K562 (cell line): ENCODE data around the gene PNKD. TPM values are rescaled to one million over a fixed set of nuclear protein-coding genes. Genes with fewer than 3 reads are reported as not detected.
A peak's percentile ranks its signal among the peaks of the same experiment; 100 is the strongest.

ENCODE experiments used
- ATAC-seq: fragments of 200-7000 bp; cut with Tn5 transposase; 3 replicates; pipeline ENCODE4 v1.9.1; 2020; ENCODE audit warnings: moderate library complexity
- BruUV-seq: library from RNA; stranded (reverse); fragments of 400-500 nt; replicated peaks from 2 replicates; lab custom pipeline; 2021; lab: Mats Ljungman, UMichigan
- CTCF ChIA-PET: fragments of 300-600 bp; formaldehyde crosslinking; extraction: SDS; loops from one replicate; lab custom pipeline; 2021; ENCODE audit warnings: low intra/inter-chr PET ratio; lab: Yijun Ruan, JAX
- POLR2A ChIA-PET: fragments of 300-600, 350-650 bp; sonication (Branson Sonifier 250); formaldehyde crosslinking; extraction: SDS; loops from one replicate; lab custom pipeline; 2021; ENCODE audit warnings: antibody characterized with exemption, inconsistent platforms; lab: Yijun Ruan, JAX
- DNase-seq, 4 experiments: peaks; one replicate each; pipeline versions ENCODE4 v3.0.0 to v3.0.0-alpha.2; 2011 to 2018; ENCODE audit warnings: low spot score in 3 of 4, mixed read lengths in 3 of 4; ENCODE audit errors: extremely low read depth in 1 of 4
- FAIRE-seq: peaks from 2 replicates; lab custom pipeline; 2011; peaks lifted over from hg19 to GRCh38; lab: Jason Lieb, UNC
- H2AFZ ChIP-seq: 2 replicates; pipeline ENCODE4 v1.6.0; 2011; ENCODE audit warnings: low read depth, low read length, control low read depth, inconsistent platforms
- H3K27ac ChIP-seq: fragments of 200-600 bp; 3 replicates; pipeline ENCODE4 v1.8.0; 2011; ENCODE audit warnings: low read depth, mild to moderate bottlenecking, control low read depth, inconsistent platforms, low read length, moderate library complexity, mixed read lengths; ENCODE audit errors: extremely low read depth
- H3K27me3 ChIP-seq, 2 experiments: fragments of 300-600 bp in 1 of 2; 2 replicates in 1 of 2; 3 replicates in 1 of 2; pipeline versions ENCODE4 v1.6.0 to v1.8.0; 2011; ENCODE audit warnings: inconsistent platforms in 2 of 2, low read length in 2 of 2, mild to moderate bottlenecking in 1 of 2, mixed read lengths in 1 of 2, moderate library complexity in 1 of 2; ENCODE audit not compliant: control insufficient read depth in 2 of 2, insufficient read depth in 2 of 2
- H3K36me3 ChIP-seq: fragments of 300-600 bp; 3 replicates; pipeline ENCODE4 v1.8.0; 2011; ENCODE audit warnings: mild to moderate bottlenecking, low read length, inconsistent platforms; ENCODE audit not compliant: control insufficient read depth, insufficient read depth
- H3K4me1 ChIP-seq, 2 experiments: fragments of 200-600 bp in 1 of 2; replicated peaks in 1 of 2; 2 replicates in 1 of 2; 3 replicates in 1 of 2; pipeline versions ENCODE4 v1.5.1 to v1.8.0; 2011; ENCODE audit warnings: inconsistent platforms in 2 of 2, low read length in 2 of 2, mild to moderate bottlenecking in 1 of 2, mixed read lengths in 1 of 2, moderate library complexity in 1 of 2; ENCODE audit not compliant: control insufficient read depth in 2 of 2, insufficient read depth in 2 of 2
- H3K4me2 ChIP-seq: 2 replicates; pipeline ENCODE4 v1.6.1; 2011; ENCODE audit warnings: low read length, control low read depth, inconsistent platforms, mixed read lengths; ENCODE audit not compliant: insufficient read depth
- H3K4me3 ChIP-seq: fragments of 200-600 bp; sonication (generic), shearing (Covaris generic); 2 replicates; pipeline ENCODE4 v1.5.1; 2016; ENCODE audit warnings: control low read depth, inconsistent platforms
- H3K79me2 ChIP-seq: fragments of 200-600 bp; 3 replicates; pipeline ENCODE4 v1.8.0; 2011; ENCODE audit warnings: low read length, inconsistent platforms; ENCODE audit not compliant: control insufficient read depth, insufficient read depth
- H3K9ac ChIP-seq, 2 experiments: 2 replicates each; pipeline versions ENCODE4 v1.6.0 to v1.6.1; 2011; ENCODE audit warnings: low read depth in 2 of 2, low read length in 2 of 2, control low read depth in 1 of 2, inconsistent platforms in 1 of 2, mild to moderate bottlenecking in 1 of 2, mixed read lengths in 1 of 2; ENCODE audit not compliant: insufficient read depth in 1 of 2
- H3K9me1 ChIP-seq: one replicate; pipeline ENCODE4 v1.6.0; 2011; ENCODE audit warnings: inconsistent platforms, mild to moderate bottlenecking, low read length, moderate library complexity; ENCODE audit not compliant: control insufficient read depth, insufficient read depth
- H3K9me3 ChIP-seq: replicated peaks from 2 replicates; pipeline ENCODE4 v1.5.1; 2011; ENCODE audit warnings: low read depth, low read length, inconsistent platforms; ENCODE audit not compliant: control insufficient read depth, insufficient read depth
- H4K20me1 ChIP-seq: replicated peaks from 2 replicates; pipeline ENCODE4 v1.6.1; 2011; ENCODE audit warnings: low read length, inconsistent platforms, mixed read lengths; ENCODE audit not compliant: control insufficient read depth, insufficient read depth
- ETV6 ChIP-seq, 3 experiments: fragments of 150-350 bp in 1 of 3; sonication (generic) in 1 of 3; formaldehyde crosslinking in 1 of 3; IDR thresholded peaks; 2 replicates each; pipeline versions ENCODE4 v1.6.1 to v1.8.0; 2014 to 2022; ENCODE audit warnings: borderline replicate concordance in 2 of 3, low read depth in 2 of 3, antibody characterized with exemption in 1 of 3, low read length in 1 of 3, mild to moderate bottlenecking in 1 of 3, missing genetic modification reagents in 1 of 3
- POLR2G ChIP-seq: fragments of 200-400 bp; formaldehyde crosslinking; IDR thresholded peaks from 2 replicates; pipeline ENCODE4 v1.6.1; 2017; ENCODE audit warnings: low read depth, mild to moderate bottlenecking, antibody characterized with exemption, low read length, moderate library complexity
- WGBS: fragments of 100-300 bp; shearing (Covaris generic); methylation state at CpG from one replicate; pipeline ENCODE4 v1.1.6; 2016; ENCODE audit warnings: low coverage, mixed read lengths; ENCODE audit not compliant: insufficient coverage; ENCODE audit errors: missing lambda C conversion rate; 5-methylcytosine and 5-hydroxymethylcytosine counted together
- in situ Hi-C: fragments of 300-500 bp; cut with MboI; formaldehyde crosslinking; loops from 4 replicates; pipeline ENCODE4 v1.15.0; 2018; ENCODE audit warnings: inconsistent platforms, mixed read lengths
- intact Hi-C: fragments of 100-400 bp; cut with micrococcal nuclease; formaldehyde crosslinking; loops from 2 replicates; pipeline ENCODE4 v1.14.2; 2022
- polyA plus RNA-seq, 8 experiments: library from polyadenylated mRNA; depleted of rRNA in 4 of 8; stranded (reverse) in 5 of 8; unstranded in 3 of 8; fragments of >200 nt; fragmentation: Nextera tagmentation in 2 of 8; fragmentation: Illumina TruSeq in 1 of 8; extraction: Ambion mirVana in 2 of 8; extraction: Trizol in 1 of 8; gene quantifications; 2 replicates each; pipeline versions ENCODE4 v1.2.1 to v1.2.3, GENCODE V29; 2011 to 2014; ENCODE audit warnings: inconsistent platforms in 1 of 8, missing spikeins in 1 of 8
- total RNA-seq, 7 experiments: library from RNA; depleted of rRNA in 6 of 7; stranded (reverse); fragments of >200 nt in 6 of 7; fragmentation: Illumina TruSeq in 2 of 7; extraction: Trizol in 2 of 7; gene quantifications; 2 replicates each; pipeline versions ENCODE4 v1.2.1 to v1.2.3, GENCODE V29; 2011 to 2021; ENCODE audit warnings: low replicate concordance in 1 of 7

The PNKD gene
- total and polyA plus RNA-seq, 9 of the 15 experiments (the other 6 are each of a cell fraction or from before 2014, with no cell fraction given) = 26.0 to 105 (median 60.1) TPM

- no peak for FAIRE-seq
- in situ Hi-C loops = no loop called here
- H3K79me2 ChIP-seq = peaks cover 60% of the 10 kb centered on the region
Observed at GRCh38 chr2:218282173-218282991, 12.1 kb downstream of the PNKD start.

More at GRCh38 chr2:218282173-218282991, 12.1 kb downstream of the PNKD start:
- Histone ChIP-seq H3K9ac (peak overlapping the region in 1 of 2 experiments; percentile 52; a peak in 1 of 4 replicates), H2AFZ (no peak overlapping the region), H3K4me3 (no peak overlapping the region), H3K9me1 (no peaks in the 10 kb centered on the region), H3K27ac (no peak overlapping the region), H3K4me1 (peaks cover 23 to 39% of the 10 kb centered on the region in 2 experiments), H4K20me1 (peaks cover 11% of the 10 kb centered on the region), H3K9me3 (no peaks in the 10 kb centered on the region), H3K27me3 (no peaks in the 10 kb centered on the region), H3K4me2 (no peak overlapping the region)
- no TSS peak for BruUV-seq
- DNase-seq = no peak
- intact Hi-C loops = no loop called here
- ChIA-PET CTCF (no interaction called here), POLR2A (interaction anchor here (1.0 kb wide), 1 partner anchor 11 kb away, joined by 3 read pairs; no protein-coding TSS in a partner anchor)
- 97% methylated on average over 13 of the region's 17 CpGs for WGBS
- ATAC-seq = no peak
- TF ChIP-seq ETV6 (IDR thresholded peaks at IDR 0.05; ENCODE audit: borderline replicate concordance in 1 of 2, low read depth in 2 of 2, low read length in 1 of 2) (no peak), ETV6 (CRISPR knock-in tag; IDR thresholded peaks at IDR 0.05; ENCODE audit: borderline replicate concordance) (no peak), POLR2G (0 out of 2 replicates have a peak, but pooled peaks have one; percentile 37)
- TF ChIP-seq, all 486 proteins: peak for 1
- H3K36me3 ChIP-seq = peaks cover 83% of the 10 kb centered on the region
